Umbilical cord (tissue), 2 donors: Measurements from ENCODE around the gene PDE4C. TPM values are rescaled to one million over a fixed set of nuclear protein-coding genes. Genes with fewer than 3 reads are reported as not detected.
A peak's percentile ranks its signal among the peaks of the same experiment; 100 is the strongest.

Experiments used
- DNase-seq: peaks from one replicate; pipeline ENCODE4 v3.0.0-alpha.2; 2015; ENCODE audit warnings: low spot score
- total RNA-seq: library from RNA; depleted of rRNA; stranded (reverse); fragments of >200 nt; gene quantifications from one replicate; pipeline ENCODE4 v1.2.3, GENCODE V29; 2014; ENCODE audit warnings: low replicate concordance; ENCODE audit not compliant: insufficient read depth

PDE4C gene
- total RNA-seq, 1 donor from 2014 or later: 9.9 TPM

GRCh38 chr19:18198374-18198773, 27.9 kb downstream of the PDE4C start:
- no peak for DNase-seq

- DNase-seq: no peak
Observed at GRCh38 chr19:18197941-18198340, 28.3 kb downstream of the PDE4C start.

GRCh38 chr19:18197306-18197705, 28.9 kb downstream of the PDE4C start:
- no peak for DNase-seq

GRCh38 chr19:18196511-18196845, 29.8 kb downstream of the PDE4C start:
- DNase-seq: no peak

GRCh38 chr19:18194554-18195238, 31.5 kb downstream of the PDE4C start:
- DNase-seq: no peak

- no peak for DNase-seq
Observed at GRCh38 chr19:18194181-18194530, 32.1 kb downstream of the PDE4C start.

- DNase-seq: no peak
Observed at GRCh38 chr19:18193388-18194180, 32.7 kb downstream of the PDE4C start.

GRCh38 chr19:18192673-18193387, 33.4 kb downstream of the PDE4C start, which contains the start of gene MPV17L2:
Gene MPV17L2, plus strand, starts transcription at chr19:18193218. Its CDS starts 64 bp downstream, at chr19:18193282.
- peak; percentile 100 for DNase-seq

GRCh38 chr19:18191640-18192062, 34.6 kb downstream of the PDE4C start:
- DNase-seq: no peak

GRCh38 chr19:18190278-18190677, 36.0 kb downstream of the PDE4C start:
- DNase-seq: no peak

GRCh38 chr19:18185538-18185937, 40.7 kb downstream of the PDE4C start:
- no peak for DNase-seq

GRCh38 chr19:18183529-18183928, 42.7 kb downstream of the PDE4C start:
- no peak for DNase-seq

GRCh38 chr19:18179957-18180356, 46.3 kb downstream of the PDE4C start:
- DNase-seq: no peak

- no peak for DNase-seq
Observed at GRCh38 chr19:18176367-18177310, 49.6 kb downstream of the PDE4C start.

- DNase-seq: no peak
Observed at GRCh38 chr19:18174983-18175382, 51.3 kb downstream of the PDE4C start.

Other genes starting within 250 kb of the PDE4C start
- gene ARRDC2, start 218.3 kb downstream of the PDE4C start, total RNA-seq: 6.3 TPM
- gene IL12RB1, start 139.5 kb downstream of the PDE4C start, total RNA-seq: 0.72 TPM
- gene MAST3, start 128.7 kb downstream of the PDE4C start, total RNA-seq: 2.2 TPM
- 16.1 TPM for gene PIK3R2, start 73.3 kb downstream of the PDE4C start, total RNA-seq
- 4.3 TPM for gene IFI30, start 52.6 kb downstream of the PDE4C start, total RNA-seq
- gene MPV17L2, start 33.2 kb downstream of the PDE4C start, total RNA-seq: 9.4 TPM
- not detected for gene RAB3A, start 22.4 kb downstream of the PDE4C start, total RNA-seq
- gene IQCN, start 48.0 kb upstream of the PDE4C start, total RNA-seq: 2.4 TPM
- gene JUND, start 55.2 kb upstream of the PDE4C start, total RNA-seq: 272 TPM
- gene LSM4, start 96.6 kb upstream of the PDE4C start, total RNA-seq: 37.6 TPM
- gene PGPEP1, start 114.2 kb upstream of the PDE4C start, total RNA-seq: 11.8 TPM
- gene GDF15, start 159.7 kb upstream of the PDE4C start, total RNA-seq: not detected
- gene LRRC25, start 171.2 kb upstream of the PDE4C start, total RNA-seq: 2.9 TPM
- gene SSBP4, start 193.0 kb upstream of the PDE4C start, total RNA-seq: 24.8 TPM
- gene ISYNA1, start 211.7 kb upstream of the PDE4C start, total RNA-seq: 20.5 TPM